Fibroblast of pulmonary artery (primary cell): ENCODE measurements around the gene OR8D1.

Experiments used
- DNase-seq: peaks from one replicate; pipeline ENCODE4 v3.0.0-alpha.2; 2010; ENCODE audit warnings: low read depth
- H3K4me3 ChIP-seq: replicated peaks from 2 replicates; pipeline ENCODE4 v1.5.1; 2011; ENCODE audit warnings: low read depth, mild to moderate bottlenecking, control low read depth, low read length, moderate library complexity
- CTCF ChIP-seq: IDR thresholded peaks from 2 replicates; pipeline ENCODE4 v1.5.1; 2011; ENCODE audit warnings: mild to moderate bottlenecking, control low read depth, low read length, inconsistent platforms; ENCODE audit errors: missing control alignments

Gene OR8D1

GRCh38 chr11:124256076-124256475 lies 57.7 kb downstream of the OR8D1 start, which contains the start of gene OR8G5:
Gene OR8G5, plus strand, starts transcription at chr11:124256376. Its CDS starts 8,556 bp downstream, at chr11:124264932.
- H3K4me3 ChIP-seq, result no peak within 1 kb of the TSS
- TF ChIP-seq CTCF, result no peak
- no peak for DNase-seq
